NT2/D1 (cell line): ENCODE measurements around the gene ADAMTSL2.

ENCODE experiments used
- SUZ12 ChIP-seq: IDR thresholded peaks from 2 replicates; pipeline ENCODE4 v1.6.1; 2011; ENCODE audit not compliant: insufficient read length, insufficient read depth; ENCODE audit errors: extremely low read depth
- YY1 ChIP-seq: IDR thresholded peaks from 2 replicates; pipeline ENCODE4 v1.6.1; 2011; ENCODE audit not compliant: insufficient read length, insufficient read depth
- ZNF274 ChIP-seq: IDR thresholded peaks from 2 replicates; pipeline ENCODE4 v1.6.1; 2011; ENCODE audit warnings: mild to moderate bottlenecking, low read depth, low read length

DNA sequence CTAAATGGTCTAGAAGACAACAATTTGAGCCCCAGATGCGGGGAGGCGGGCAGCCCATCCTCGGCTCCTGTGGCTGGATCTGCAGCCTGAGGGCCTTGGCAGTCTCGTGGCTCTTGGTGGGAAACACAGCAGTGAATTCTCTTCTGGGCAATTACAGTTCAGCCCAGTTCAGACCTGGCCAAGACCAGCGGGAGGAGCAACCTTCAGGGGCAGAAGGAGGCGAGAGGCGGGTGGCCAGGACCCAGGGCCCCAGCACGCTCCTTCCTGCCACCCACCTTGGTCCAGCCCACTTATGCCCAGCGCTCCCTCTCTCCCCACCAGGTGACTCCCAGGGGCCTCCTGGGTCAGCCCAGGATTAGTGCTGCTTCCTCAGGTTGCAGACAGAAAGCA, 17.5 kb upstream of the ADAMTSL2 start:
- TF ChIP-seq SUZ12 (no peak), YY1 (no peak), ZNF274 (no peak)
